Measurements from ENCODE around the gene PRKCA.

GRCh38 chr17:66369830-66370229 lies 67.4 kb downstream of the PRKCA start:
- TF ChIP-seq POLR2AphosphoS5 (IDR thresholded peaks at IDR 0.05; ENCODE audit: low read depth) (no peak), NANOG (IDR thresholded peaks at IDR 0.05; ENCODE audit: borderline replicate concordance) (no peak), CTCF (conservative IDR thresholded peaks at IDR 0.05; ENCODE audit: low read depth in 2 of 2) (no peak)
